H9 (cell line): Measurements from ENCODE around the gene UBE2U. TPM values are rescaled to one million over a fixed set of nuclear protein-coding genes. Genes with fewer than 3 reads are reported as not detected.
A peak's percentile ranks its signal among the peaks of the same experiment; 100 is the strongest.

Experiments used
- DNase-seq: peaks from one replicate; pipeline ENCODE4 v3.0.0-alpha.2; 2017
- H2AFZ ChIP-seq: one replicate; pipeline ENCODE4 v1.6.1; 2013; ENCODE audit warnings: mild to moderate bottlenecking, low read length, control low read depth, moderate library complexity
- H2AK5ac ChIP-seq: 2 replicates; pipeline ENCODE4 v1.6.1; 2013; ENCODE audit warnings: low read length, control low read depth, mixed read lengths; ENCODE audit not compliant: insufficient read length
- H2BK120ac ChIP-seq: one replicate; pipeline ENCODE4 v1.6.1; 2013; ENCODE audit warnings: low read depth, mild to moderate bottlenecking, low read length, control low read depth, inconsistent platforms; ENCODE audit not compliant: poor library complexity, severe bottlenecking
- H2BK12ac ChIP-seq: 2 replicates; pipeline ENCODE4 v1.6.1; 2013; ENCODE audit warnings: low read length, control low read depth, mixed read lengths, low read depth; ENCODE audit not compliant: insufficient read length
- H2BK15ac ChIP-seq: 2 replicates; pipeline ENCODE4 v1.6.1; 2013; ENCODE audit warnings: low read depth, low read length, control low read depth
- H2BK20ac ChIP-seq: one replicate; pipeline ENCODE4 v1.6.1; 2013; ENCODE audit warnings: low read depth, mild to moderate bottlenecking, low read length, control low read depth, inconsistent platforms; ENCODE audit not compliant: poor library complexity, severe bottlenecking
- H2BK5ac ChIP-seq: 2 replicates; pipeline ENCODE4 v1.6.1; 2013; ENCODE audit warnings: low read length, control low read depth, mixed read lengths; ENCODE audit not compliant: insufficient read length
- H3K14ac ChIP-seq: 2 replicates; pipeline ENCODE4 v1.6.1; 2013; ENCODE audit warnings: low read length, control low read depth; ENCODE audit not compliant: insufficient read depth
- H3K18ac ChIP-seq: 2 replicates; pipeline ENCODE4 v1.6.1; 2013; ENCODE audit warnings: low read depth, mild to moderate bottlenecking, mixed read lengths, low read length, control low read depth; ENCODE audit not compliant: insufficient read length
- H3K23ac ChIP-seq: 2 replicates; pipeline ENCODE4 v1.6.1; 2013; ENCODE audit warnings: low read length, control low read depth, mixed read lengths, low read depth; ENCODE audit not compliant: insufficient read length
- H3K23me2 ChIP-seq: 2 replicates; pipeline ENCODE4 v1.6.1; 2013; ENCODE audit warnings: low read depth, mild to moderate bottlenecking, mixed read lengths, low read length, control low read depth; ENCODE audit not compliant: insufficient read length, poor library complexity, severe bottlenecking
- H3K27ac ChIP-seq: 2 replicates; pipeline ENCODE4 v1.5.1; 2013; ENCODE audit warnings: low read length, control low read depth, mixed read lengths, low read depth; ENCODE audit not compliant: insufficient read length
- H3K27me3 ChIP-seq: 2 replicates; pipeline ENCODE4 v1.6.1; 2013; ENCODE audit warnings: low read length, control low read depth, inconsistent platforms; ENCODE audit not compliant: insufficient read depth
- H3K4ac ChIP-seq: 2 replicates; pipeline ENCODE4 v1.6.1; 2013; ENCODE audit warnings: low read depth, mild to moderate bottlenecking, control low read depth, inconsistent platforms, low read length, moderate library complexity
- H3K4me1 ChIP-seq: 2 replicates; pipeline ENCODE4 v1.6.1; 2013; ENCODE audit warnings: low read length, control low read depth, inconsistent platforms; ENCODE audit not compliant: insufficient read depth
- H3K4me2 ChIP-seq: 2 replicates; pipeline ENCODE4 v1.6.1; 2013; ENCODE audit warnings: low read length, control low read depth, mixed read lengths; ENCODE audit not compliant: insufficient read length, insufficient read depth
- H3K56ac ChIP-seq: 2 replicates; pipeline ENCODE4 v1.6.1; 2013; ENCODE audit warnings: low read depth, mild to moderate bottlenecking, mixed read lengths, low read length, control low read depth; ENCODE audit not compliant: insufficient read length
- H3K79me1 ChIP-seq: 2 replicates; pipeline ENCODE4 v1.6.1; 2013; ENCODE audit warnings: low read depth, mild to moderate bottlenecking, moderate library complexity, low read length, control low read depth, inconsistent platforms; ENCODE audit not compliant: insufficient read depth, poor library complexity, severe bottlenecking
- H3K79me2 ChIP-seq: 2 replicates; pipeline ENCODE4 v1.6.1; 2013; ENCODE audit warnings: low read length, control low read depth, inconsistent platforms; ENCODE audit not compliant: insufficient read depth
- H3K9ac ChIP-seq: 2 replicates; pipeline ENCODE4 v1.6.1; 2013; ENCODE audit warnings: low read length, control low read depth, mixed read lengths; ENCODE audit not compliant: insufficient read length; ENCODE audit errors: extremely low read depth
- H3K9me3 ChIP-seq: one replicate; pipeline ENCODE4 v1.6.1; 2013; ENCODE audit warnings: low read depth, low read length, inconsistent platforms; ENCODE audit not compliant: control insufficient read depth
- H3T11ph ChIP-seq: one replicate; pipeline ENCODE4 v1.6.1; 2013; ENCODE audit warnings: mild to moderate bottlenecking, low read length, control low read depth, inconsistent platforms
- H4K20me1 ChIP-seq: one replicate; pipeline ENCODE4 v1.6.1; 2013; ENCODE audit not compliant: control insufficient read depth, insufficient read length, insufficient read depth
- H4K5ac ChIP-seq: 2 replicates; pipeline ENCODE4 v1.6.1; 2013; ENCODE audit warnings: low read depth, mild to moderate bottlenecking, mixed read lengths, low read length, control low read depth; ENCODE audit not compliant: insufficient read length
- H4K8ac ChIP-seq: replicated peaks from 2 replicates; pipeline ENCODE4 v1.6.1; 2013; ENCODE audit warnings: low read length, control low read depth, mixed read lengths, low read depth; ENCODE audit not compliant: insufficient read length
- H4K91ac ChIP-seq: 2 replicates; pipeline ENCODE4 v1.6.1; 2013; ENCODE audit warnings: low read depth, mild to moderate bottlenecking, moderate library complexity, mixed read lengths, low read length, control low read depth; ENCODE audit not compliant: insufficient read length
- H3K27ac Mint-ChIP-seq, 3 experiments: 2 replicates in 2 of 3; 3 replicates in 1 of 3; pipeline ENCODE4 v1.8.0; 2020 to 2021; ENCODE audit warnings: mixed read lengths in 3 of 3, mild to moderate bottlenecking in 1 of 3, moderate library complexity in 1 of 3
- H3K27me3 Mint-ChIP-seq: 2 replicates; pipeline ENCODE4 v1.8.0; 2021; ENCODE audit warnings: low read depth, mild to moderate bottlenecking, moderate library complexity, mixed read lengths
- H3K36me3 Mint-ChIP-seq, 3 experiments: 2 replicates in 2 of 3; 3 replicates in 1 of 3; pipeline ENCODE4 v1.8.0; 2020 to 2021; ENCODE audit warnings: low read depth in 3 of 3, mixed read lengths in 3 of 3; ENCODE audit not compliant: insufficient read depth in 1 of 3
- H3K4me1 Mint-ChIP-seq, 2 experiments: 2 replicates each; pipeline ENCODE4 v1.8.0; 2020; ENCODE audit warnings: mixed read lengths in 2 of 2
- H3K4me3 Mint-ChIP-seq, 2 experiments: 2 replicates in 1 of 2; 3 replicates in 1 of 2; pipeline ENCODE4 v1.8.0; 2020 to 2021; ENCODE audit warnings: mild to moderate bottlenecking in 2 of 2, mixed read lengths in 2 of 2, moderate library complexity in 1 of 2
- H3K9me3 Mint-ChIP-seq, 2 experiments: 2 replicates in 1 of 2; 3 replicates in 1 of 2; pipeline ENCODE4 v1.8.0; 2020; ENCODE audit warnings: mild to moderate bottlenecking in 2 of 2, mixed read lengths in 2 of 2, moderate library complexity in 1 of 2
- CTCF ChIP-seq: fragments of 200-600 bp; sonication (generic); conservative IDR thresholded peaks from 3 replicates; pipeline ENCODE4 v1.8.0; 2021; ENCODE audit warnings: antibody characterized with exemption, mild to moderate bottlenecking
- WGBS: extraction: QIAGEN DNeasy Blood & Tissue Kit; methylation state at CpG from one replicate; pipeline ENCODE4 v1.1.7; 2013; ENCODE audit warnings: missing lambda C conversion rate, low lambda C conversion rate, mixed read lengths; ENCODE audit not compliant: insufficient read length; ENCODE audit errors: extremely low coverage; 5-methylcytosine and 5-hydroxymethylcytosine counted together
- total RNA-seq: library from RNA; stranded (reverse); gene quantifications from 2 replicates; pipeline ENCODE4 v1.2.1, GENCODE V29; 2021

The UBE2U gene
- total RNA-seq, 1 experiment from 2014 or later, result not detected

GRCh38 chr1:64265141-64265540 is 61.7 kb downstream of the UBE2U start:
- no peak overlapping the region for H2BK15ac ChIP-seq
- no peaks in the 10 kb centered on the region for H3K27me3 ChIP-seq
- H3K4me3 Mint-ChIP-seq, result no peak overlapping the region
- H3K23me2 ChIP-seq, result no peaks in the 10 kb centered on the region
- H3K9me3 ChIP-seq, result no peaks in the 10 kb centered on the region
- no peaks in the 10 kb centered on the region for H4K20me1 ChIP-seq
- H3K27me3 Mint-ChIP-seq, result no peaks in the 10 kb centered on the region
- H3K4me1 Mint-ChIP-seq, result peaks cover 4 to 6% of the 10 kb centered on the region in 2 experiments; a peak in 3 of 4 replicates
- no peak for DNase-seq
- WGBS, result no CpG with 5 or more reads among the region's 2 CpGs
- no peaks in the 10 kb centered on the region for H3K36me3 Mint-ChIP-seq
- H2BK12ac ChIP-seq, result no peak overlapping the region
- H2BK5ac ChIP-seq, result no peak overlapping the region
- H3K27ac Mint-ChIP-seq, result peak overlapping the region in 1 of 3 experiments; percentile 42; a peak in 1 of 7 replicates
- no peak overlapping the region for H4K8ac ChIP-seq
- H3K79me1 ChIP-seq, result no peaks in the 10 kb centered on the region
- no peak overlapping the region for H3K4ac ChIP-seq
- H3K9ac ChIP-seq, result no peak overlapping the region
- H2AFZ ChIP-seq, result no peak overlapping the region
- H4K5ac ChIP-seq, result no peak overlapping the region
- H3T11ph ChIP-seq, result no peak overlapping the region
- H3K23ac ChIP-seq, result no peak overlapping the region
- no peaks in the 10 kb centered on the region for H3K79me2 ChIP-seq
- no peak overlapping the region for H3K18ac ChIP-seq
- no peak overlapping the region for H3K4me2 ChIP-seq
- H2AK5ac ChIP-seq, result no peak overlapping the region
- H2BK120ac ChIP-seq, result no peak overlapping the region
- no peak for TF ChIP-seq CTCF
- H3K9me3 Mint-ChIP-seq, result no peaks in the 10 kb centered on the region
- no peak overlapping the region for H3K56ac ChIP-seq
- H3K4me1 ChIP-seq, result peaks cover 2% of the 10 kb centered on the region; the same call in 1 of the 2 replicates
- H3K14ac ChIP-seq, result no peak overlapping the region
- no peak overlapping the region for H3K27ac ChIP-seq
- H4K91ac ChIP-seq, result no peak overlapping the region
- no peak overlapping the region for H2BK20ac ChIP-seq
